ENCODE data around the gene NDUFA8.

- TF ChIP-seq, protein P1, sequence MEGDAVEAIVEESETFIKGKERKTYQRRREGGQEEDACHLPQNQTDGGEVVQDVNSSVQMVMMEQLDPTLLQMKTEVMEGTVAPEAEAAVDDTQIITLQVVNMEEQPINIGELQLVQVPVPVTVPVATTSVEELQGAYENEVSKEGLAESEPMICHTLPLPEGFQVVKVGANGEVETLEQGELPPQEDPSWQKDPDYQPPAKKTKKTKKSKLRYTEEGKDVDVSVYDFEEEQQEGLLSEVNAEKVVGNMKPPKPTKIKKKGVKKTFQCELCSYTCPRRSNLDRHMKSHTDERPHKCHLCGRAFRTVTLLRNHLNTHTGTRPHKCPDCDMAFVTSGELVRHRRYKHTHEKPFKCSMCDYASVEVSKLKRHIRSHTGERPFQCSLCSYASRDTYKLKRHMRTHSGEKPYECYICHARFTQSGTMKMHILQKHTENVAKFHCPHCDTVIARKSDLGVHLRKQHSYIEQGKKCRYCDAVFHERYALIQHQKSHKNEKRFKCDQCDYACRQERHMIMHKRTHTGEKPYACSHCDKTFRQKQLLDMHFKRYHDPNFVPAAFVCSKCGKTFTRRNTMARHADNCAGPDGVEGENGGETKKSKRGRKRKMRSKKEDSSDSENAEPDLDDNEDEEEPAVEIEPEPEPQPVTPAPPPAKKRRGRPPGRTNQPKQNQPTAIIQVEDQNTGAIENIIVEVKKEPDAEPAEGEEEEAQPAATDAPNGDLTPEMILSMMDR (conservative IDR thresholded peaks at IDR 0.05; ENCODE audit: low read depth, low read length) = no peak
- no peak for TF ChIP-seq EZH2 (IDR thresholded peaks at IDR 0.05; ENCODE audit: borderline replicate concordance, low read depth, low read length, poor library complexity, severe bottlenecking)
Measured at GRCh38 chr9:122111413-122112085, 48.0 kb downstream of the NDUFA8 start.
